Suprapubic skin (tissue), 4 donors: ENCODE results near the gene CELSR3.

Experiments used
- CTCF ChIP-seq, 2 donors: fragments of 200-600 bp in 1 of 2; fragments of 450-650 bp in 1 of 2; sonication (generic) in 1 of 2; IDR thresholded peaks; one replicate each; pipeline ENCODE4 v1.5.1; 2016 to 2019; ENCODE audit warnings: antibody characterized with exemption in 2 of 2, mild to moderate bottlenecking in 1 of 2, moderate library complexity in 1 of 2
- EP300 ChIP-seq: sonication (generic); formaldehyde crosslinking; IDR thresholded peaks from one replicate; pipeline ENCODE4 v1.6.1; 2017; ENCODE audit warnings: antibody characterized with exemption
- POLR2A ChIP-seq, 2 donors: fragments of 450-650 bp; IDR thresholded peaks; one replicate each; pipeline ENCODE4 v1.6.1; 2017; ENCODE audit warnings: antibody characterized with exemption in 2 of 2, mild to moderate bottlenecking in 2 of 2, moderate library complexity in 2 of 2
- POLR2AphosphoS5 ChIP-seq, 3 donors: sonication (generic); formaldehyde crosslinking; IDR thresholded peaks; one replicate each; pipeline ENCODE4 v1.6.1; 2017; ENCODE audit warnings: antibody characterized with exemption in 3 of 3

GRCh38 chr3:48662145-48662752 lies 437 bp downstream of the CELSR3 start:
- no peak for TF ChIP-seq EP300
- no peak for TF ChIP-seq CTCF (IDR thresholded peaks at IDR 0.05)
- no peak for TF ChIP-seq POLR2A (IDR thresholded peaks at IDR 0.05)
- TF ChIP-seq POLR2AphosphoS5 (IDR thresholded peaks at IDR 0.05), result no peak
